HG02623 (cell line): ENCODE data around the gene MTTP.
A peak's percentile ranks its signal among the peaks of the same experiment; 100 is the strongest.
"Not testable (repeated sequence)": the region's sequence is repeated elsewhere in the genome, so short reads cannot be mapped to it uniquely, and the experiment has no call there.

Experiments
- ATAC-seq: cut with Tn5 transposase; IDR thresholded peaks from one replicate; pipeline ENCODE4 v1.9.1; 2021; ENCODE audit warnings: moderate library complexity; ENCODE audit not compliant: unreplicated experiment

MTTP gene

DNA sequence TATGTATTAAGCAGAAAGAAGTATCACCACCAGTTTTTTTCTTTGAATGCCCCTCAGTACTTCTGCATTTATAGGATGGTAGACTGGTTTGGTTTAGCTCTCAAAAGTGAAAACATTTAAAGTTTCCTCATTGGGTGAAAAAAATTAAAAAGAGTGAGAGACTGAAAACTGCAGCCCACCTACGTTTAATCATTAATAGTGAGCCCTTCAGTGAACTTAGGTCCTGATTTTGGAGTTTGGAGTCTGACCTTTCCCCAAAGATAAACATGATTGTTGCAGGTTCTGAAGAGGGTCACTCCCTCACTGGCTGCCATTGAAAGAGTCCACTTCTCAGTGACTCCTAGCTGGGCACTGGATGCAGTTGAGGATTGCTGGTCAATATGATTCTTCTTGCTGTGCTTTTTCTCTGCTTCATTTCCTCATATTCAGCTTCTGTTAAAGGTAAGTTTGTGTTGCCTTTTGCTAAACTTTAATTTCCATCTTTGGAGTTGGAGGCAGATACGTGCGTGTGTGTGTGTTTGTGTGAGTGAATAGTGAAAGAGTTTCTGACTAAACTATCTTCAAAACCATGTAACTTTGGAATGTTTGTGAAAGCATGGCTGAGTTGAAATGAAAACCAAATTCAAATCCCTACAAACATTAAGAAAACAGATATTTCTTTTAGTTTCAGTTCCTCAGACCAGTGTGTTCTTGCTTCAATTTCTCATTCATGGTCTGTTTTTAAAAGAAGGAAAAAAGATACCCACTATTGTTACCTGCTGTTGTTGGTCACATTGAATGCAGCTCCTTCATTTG is at the start of gene MTTP:
Gene MTTP, plus strand, starts transcription at position 295 of the 795 bp plus-strand sequence. Its CDS starts 86 bp downstream, at position 381.
- peak; percentile 87 for ATAC-seq

DNA sequence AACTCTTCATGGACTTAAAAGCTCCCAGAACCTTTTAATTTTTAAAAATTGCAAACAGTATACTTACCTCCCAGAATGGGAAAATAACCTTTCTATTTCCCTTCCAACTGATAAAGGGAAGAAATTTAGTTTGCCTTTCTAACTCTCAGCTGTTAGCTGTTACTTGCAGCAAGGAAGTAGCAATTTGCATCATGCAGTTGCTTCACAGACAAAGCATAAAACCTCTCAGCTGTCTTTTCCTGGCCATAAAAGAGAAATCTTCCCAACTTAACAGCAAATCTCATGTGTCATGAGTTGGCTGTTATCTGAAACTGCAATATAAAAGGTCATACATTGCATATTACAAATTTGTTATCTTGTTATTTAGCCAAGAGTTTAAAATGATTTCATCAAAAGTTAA is 45.4 kb upstream of the MTTP start:
- ATAC-seq, result no peak

DNA sequence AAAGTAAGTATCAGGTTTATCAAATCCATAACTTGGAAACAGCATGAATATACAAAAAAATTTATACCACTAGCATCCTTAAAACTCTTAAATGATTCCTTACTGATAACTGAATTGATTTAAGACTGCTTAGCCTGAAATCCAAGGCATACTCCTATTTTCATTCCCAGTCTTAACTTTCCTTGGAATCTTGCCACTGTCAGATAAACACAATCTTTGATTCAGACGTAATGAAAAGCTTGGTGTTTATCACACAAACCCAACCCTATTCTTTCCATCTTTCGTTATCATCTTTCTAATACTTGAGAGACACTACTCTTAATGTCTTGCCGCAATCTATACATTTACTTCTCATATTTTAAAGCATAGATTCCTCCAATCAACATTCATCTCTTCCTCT is 44.7 kb upstream of the MTTP start:
- ATAC-seq, result no peak

DNA sequence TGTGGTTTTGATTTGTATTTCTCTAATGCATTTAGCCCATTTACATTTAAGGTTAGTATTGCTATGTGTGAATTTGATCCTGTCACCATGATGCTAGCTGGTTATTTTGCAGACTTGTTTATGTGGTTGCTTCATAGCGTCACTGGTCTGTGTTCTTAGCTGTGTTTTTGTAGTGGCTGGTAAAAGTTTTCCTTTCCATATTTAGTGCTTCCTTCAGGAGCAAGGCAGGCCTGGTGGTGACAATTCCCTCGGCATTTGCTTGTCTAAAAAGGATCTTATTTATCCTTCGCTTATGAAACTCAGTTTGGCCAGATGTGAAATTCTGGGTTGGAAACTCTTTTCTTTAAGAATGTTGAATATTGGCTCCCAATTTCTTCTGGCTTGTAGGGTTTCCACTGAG is 39.9 kb upstream of the MTTP start:
- ATAC-seq, result not testable (repeated sequence)

DNA sequence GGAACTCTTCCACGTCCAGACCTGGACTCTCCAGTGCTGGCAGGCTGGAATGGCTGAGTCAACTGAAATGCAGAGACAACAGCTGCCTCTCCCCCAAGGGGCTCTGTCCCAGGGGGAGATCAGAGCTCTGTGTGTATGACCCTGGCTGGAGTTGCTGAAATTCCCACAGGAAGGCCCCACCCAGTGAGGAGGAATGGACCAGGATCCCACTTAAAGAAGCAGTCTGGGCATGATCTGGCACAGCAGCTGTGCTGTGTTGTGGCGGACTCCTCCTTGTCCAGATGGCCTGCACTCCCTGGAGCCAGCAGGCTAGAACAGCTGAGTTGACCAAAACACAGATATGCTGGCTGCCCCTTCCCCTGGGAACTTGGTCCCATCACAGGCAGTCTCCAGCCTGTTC is 38.4 kb upstream of the MTTP start:
- ATAC-seq, result no peak

DNA sequence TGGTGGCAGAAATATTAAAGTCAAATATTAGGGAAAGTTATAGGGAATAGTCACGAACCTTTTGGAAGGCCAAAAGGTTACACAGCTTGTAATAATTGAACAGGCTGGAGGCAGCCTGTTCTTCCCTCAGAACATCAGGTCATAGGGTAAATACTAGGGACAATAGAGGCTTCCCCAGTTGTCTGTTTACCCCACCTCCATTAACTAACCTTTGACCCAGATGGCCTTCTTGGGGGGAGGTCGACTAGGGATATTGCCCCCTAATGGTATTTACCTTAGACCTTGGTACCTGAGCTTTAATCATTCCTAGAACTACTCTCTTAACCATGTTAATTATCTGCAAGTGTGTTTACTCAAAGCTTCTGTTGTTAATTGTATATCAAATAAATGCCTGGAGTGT is 37.8 kb upstream of the MTTP start:
- no peak for ATAC-seq

DNA sequence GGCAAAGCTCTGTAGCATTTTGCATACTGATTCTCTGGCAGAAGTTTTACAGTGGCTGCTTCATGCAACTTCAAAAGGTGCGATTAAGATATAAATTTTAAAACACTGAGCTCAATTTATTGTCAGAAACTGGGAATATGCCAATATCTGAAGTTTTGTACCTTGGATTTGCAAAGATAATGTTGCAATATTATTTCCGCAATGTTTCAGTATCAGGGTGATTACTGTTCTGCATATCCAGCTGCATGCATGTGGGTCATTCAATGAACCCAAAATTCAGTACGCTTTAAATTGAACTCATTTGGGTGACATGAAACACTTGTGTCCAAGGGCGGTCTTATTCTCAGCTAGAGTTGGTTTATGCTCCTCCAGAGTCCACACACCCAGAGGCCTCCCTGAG is 37.0 kb upstream of the MTTP start:
- no peak for ATAC-seq

DNA sequence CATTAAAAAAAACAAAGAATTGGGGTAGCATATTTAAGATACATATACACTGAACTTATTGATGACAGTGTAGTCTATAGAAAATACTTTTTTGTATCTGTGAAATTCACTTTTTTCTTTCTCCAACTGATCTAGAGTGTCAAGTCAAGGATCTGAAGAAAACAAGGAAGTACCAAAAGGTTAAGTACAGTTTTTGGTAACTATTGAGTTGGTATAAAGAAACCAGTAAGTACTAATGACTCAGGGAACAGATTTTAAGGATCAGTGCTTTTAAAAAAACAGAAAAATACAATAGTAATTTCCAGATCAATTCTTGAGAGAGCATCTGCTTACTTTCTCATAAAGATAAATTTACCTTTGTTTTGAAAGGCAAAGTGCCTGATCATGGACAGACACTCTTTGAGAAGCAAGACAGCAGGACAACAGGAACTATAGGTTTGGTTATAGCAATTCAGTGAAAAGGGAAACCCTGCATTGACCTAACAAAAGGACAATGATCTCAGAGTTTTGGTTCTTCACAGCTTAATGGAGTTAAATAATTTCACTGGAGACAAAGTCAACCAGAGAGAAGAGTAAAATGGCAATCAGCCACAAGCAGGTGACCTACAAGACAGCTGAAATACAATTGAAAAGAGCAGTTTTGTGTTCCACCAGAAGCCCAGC is 34.2 kb upstream of the MTTP start:
- no peak for ATAC-seq

DNA sequence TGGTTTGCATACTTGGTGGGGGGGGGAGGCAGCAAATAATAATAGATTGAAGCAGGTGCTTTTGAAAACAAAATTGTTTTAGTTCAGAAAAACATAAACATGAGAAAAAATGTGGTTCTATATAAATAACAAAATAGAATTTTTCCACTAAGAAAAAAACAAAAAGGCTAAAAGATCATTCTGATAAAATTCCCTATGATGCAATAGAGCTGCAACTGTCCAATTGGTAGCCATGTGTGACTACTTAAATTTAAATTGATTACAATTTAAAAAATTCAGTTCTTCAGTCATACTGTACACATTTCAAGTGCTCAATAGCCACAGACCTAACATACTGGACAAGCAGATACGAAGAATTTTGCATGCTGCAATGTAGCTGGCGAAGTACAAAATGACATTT is 21.8 kb upstream of the MTTP start:
- no peak for ATAC-seq

DNA sequence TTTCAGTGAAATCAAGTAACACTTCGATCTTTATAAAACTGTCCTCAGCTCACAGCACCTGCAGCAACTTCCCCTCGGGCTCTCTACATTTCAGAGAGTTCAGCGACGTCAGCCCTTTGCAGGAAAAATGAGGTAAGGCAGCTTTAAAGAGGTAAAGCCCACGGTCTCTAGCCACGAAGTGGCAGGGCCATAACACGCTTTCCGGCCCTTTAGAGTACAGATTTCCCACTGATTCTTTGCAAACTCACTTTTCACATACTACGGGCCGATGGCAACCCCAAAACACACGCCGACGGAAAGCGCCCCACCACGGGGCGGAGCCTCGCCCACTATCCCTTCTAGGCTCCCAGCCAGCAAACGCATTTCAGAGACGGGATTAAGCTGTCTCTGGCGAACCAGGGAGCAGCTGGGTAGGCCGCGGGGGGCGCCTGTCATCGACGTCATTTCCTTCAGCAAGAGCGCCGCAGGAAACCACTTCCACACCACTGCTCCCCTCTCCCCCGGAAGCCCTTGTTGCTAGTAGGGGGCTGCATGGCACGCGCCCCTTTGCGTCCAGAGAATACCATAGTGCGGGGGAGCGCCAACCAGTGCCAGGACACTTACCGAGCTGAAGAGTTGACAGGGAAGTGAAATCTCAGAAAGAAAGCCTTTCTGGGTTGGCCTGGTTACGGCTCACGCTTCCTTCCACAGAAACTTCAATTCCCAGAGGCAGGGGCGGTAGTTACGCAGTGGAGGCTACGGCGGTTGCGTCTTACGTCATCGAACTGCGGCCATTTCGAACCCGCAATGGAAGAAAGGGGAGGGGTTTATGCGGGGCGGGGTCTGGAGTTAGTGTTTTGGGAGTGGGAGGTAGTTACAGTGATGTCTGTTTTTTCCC is 11.1 kb upstream of the MTTP start, which contains the start of gene TRMT10A:
Gene TRMT10A, minus strand, starts transcription at position 730 of the 877 bp plus-strand sequence. CDS start 4,701 bp downstream, outside the sequence.
- peak; percentile 91 for ATAC-seq

DNA sequence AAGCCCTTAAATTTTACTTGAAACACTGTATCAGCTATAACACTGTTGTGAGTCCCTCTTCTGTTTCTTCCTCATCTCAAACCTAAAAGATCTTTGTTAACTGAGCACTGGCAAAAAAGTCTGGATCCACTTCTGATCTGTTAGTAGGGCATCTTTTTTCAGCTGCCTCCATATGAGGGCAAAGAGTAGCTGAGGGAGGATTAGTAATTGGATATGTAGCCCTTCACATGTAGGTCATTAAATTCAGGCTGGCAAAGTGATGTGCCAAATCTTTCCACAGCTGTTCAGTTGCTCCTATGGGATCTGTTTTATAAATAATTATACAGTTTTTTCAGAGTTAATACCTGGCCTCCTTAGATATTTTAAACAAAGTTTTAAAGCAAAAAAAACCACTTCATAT is 9.7 kb upstream of the MTTP start:
- no peak for ATAC-seq

DNA sequence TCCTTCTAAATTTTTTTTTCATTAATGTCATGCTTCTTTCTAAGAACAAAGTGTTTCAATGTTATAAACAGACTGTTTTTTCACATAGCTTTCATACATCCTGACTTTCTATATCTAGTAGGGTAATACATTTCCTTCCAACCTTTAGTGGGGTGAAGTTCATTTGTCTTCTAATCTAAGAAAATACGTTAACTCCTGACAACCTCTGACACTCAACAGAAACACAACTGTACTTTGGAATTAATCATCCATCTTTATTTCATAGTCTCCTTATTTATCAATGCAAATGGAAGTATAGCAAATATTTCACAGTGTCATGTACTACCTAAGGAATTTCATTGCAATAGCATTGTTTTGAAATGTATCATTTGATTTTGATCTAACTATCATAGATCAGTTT is 2.7 kb upstream of the MTTP start:
- ATAC-seq, result no peak

DNA sequence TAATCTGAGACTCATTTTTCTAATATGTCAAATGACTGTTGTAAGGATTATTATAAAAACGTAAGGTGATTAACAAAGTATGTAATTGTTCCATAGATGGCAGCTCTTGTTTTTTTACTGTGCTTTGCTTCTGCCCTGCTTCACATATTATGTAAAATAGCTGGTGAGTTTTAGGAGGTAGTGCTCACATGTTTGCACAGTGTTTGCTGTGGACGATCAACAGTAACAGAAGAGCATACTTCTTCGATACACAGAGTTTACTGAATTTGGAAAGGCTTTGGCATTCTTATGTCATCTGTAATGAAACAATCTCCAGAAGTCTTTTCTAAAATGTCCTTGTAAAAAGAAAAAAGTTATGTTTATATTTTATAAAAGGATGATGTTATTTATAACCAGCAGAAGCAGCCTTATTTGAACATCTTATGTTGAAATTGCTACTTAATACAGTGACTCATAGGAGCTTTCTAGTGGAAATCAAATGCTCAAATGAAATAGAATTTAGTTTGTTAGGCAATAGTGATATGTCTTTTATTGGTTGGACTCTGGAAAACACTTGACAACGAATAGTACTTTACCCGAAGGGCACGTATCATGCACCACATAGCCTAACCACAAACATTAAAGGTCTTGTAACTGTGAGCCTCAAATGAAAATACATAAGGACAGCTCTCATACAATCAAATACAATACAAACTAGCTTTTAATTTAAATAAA is 1.9 kb upstream of the MTTP start:
- ATAC-seq, result no peak

DNA sequence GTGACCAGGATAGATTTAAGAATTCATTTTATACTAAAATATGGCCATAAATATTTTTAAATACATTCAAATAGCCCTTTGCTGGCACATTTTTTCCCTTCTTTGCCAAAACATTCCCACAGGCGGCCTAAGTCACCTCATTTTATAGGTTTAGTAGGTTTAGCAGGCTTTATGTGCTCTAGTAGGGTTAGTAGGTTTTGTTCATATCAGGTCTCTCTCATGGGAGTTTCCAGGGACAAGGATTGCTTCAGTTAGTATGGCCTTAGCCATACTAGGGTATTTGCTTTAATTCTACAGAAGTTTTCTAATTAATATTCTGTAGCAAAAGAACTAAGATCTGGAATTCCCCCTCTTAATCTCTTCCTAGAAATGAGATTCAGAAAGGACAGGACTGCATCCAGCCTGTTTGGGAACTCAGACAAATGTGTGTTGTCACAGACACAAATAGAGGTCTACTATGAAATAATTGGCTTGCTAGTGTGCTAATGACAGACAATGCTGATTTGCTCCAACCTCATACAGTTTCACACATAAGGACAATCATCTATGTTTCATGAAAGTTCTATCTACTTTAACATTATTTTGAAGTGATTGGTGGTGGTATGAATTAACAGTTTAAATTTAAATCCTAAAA is 772 bp upstream of the MTTP start:
- no peak for ATAC-seq

DNA sequence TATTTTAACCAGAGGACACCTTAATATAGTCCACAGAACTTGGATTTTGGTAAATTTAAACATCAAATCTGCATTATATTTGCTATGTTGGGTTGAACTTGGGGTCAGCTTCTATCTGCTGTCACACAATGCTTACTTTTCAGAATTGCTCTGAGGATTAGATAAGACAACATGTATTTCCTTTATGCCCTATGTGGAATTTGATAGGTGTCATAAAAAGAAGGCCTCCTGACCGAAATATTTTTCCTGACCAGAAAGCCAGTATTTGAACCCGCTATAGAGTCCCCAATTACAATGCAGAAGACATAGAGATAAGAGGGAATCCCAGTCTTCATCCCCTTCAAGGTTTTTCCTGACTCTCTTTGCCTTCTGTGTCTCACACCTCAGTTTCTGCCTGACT is 4.1 kb downstream of the MTTP start:
- no peak for ATAC-seq

DNA sequence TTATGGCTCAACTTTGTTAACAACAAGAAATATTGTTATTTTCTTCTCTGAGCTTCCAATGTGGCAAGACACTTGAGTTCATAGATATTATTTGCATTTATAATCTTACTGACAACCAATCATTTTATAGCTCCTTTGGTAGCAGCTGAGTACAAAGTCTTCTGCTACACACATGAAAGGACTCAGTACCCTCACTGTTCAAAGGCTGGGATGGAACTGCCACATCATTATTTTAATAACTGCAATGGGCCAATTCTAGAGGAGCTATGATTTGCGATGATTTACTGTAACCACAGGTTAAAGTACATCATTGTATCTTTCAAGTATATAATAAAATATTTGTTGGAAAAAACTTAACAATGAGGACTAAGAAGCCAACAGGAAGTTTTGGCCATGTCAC is 10.9 kb downstream of the MTTP start:
- ATAC-seq, result no peak

DNA sequence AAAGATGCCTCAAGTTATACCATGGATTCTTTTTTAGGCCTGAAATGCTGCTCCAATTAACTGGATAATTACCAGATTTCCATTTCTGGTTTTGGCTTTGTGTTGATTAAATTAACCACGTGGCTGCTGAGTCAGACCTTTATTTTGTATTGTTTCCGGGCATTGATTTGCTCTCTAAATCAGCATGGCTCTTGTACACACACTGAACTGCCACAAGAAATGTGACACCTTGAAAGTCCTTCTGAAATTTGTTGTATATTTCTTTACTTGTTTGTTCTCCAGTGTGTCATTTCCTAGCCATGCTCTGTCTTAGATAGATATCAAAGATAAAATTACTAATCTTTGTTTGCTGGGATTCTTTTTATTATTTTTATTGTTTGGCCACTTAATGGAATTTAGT is 11.7 kb downstream of the MTTP start:
- ATAC-seq, result no peak

DNA sequence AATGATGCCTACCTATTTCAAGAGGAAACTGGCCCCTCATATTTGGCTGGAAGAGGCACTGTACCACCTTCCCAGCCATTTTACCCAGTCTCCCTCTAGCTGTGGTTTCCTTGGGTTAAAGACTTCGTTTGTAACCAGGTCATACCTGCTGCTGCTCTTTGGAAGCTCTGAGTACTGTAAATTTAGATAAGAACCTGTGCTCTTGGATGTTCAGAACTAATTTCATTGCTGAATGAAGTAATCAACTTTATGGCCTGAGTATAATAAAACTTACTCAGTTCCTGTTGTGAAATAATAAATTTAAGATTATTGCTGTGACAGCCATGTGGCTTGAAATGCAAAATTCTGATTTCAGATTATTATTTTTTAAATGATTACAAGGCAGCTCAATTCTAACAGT is 12.2 kb downstream of the MTTP start:
- no peak for ATAC-seq

DNA sequence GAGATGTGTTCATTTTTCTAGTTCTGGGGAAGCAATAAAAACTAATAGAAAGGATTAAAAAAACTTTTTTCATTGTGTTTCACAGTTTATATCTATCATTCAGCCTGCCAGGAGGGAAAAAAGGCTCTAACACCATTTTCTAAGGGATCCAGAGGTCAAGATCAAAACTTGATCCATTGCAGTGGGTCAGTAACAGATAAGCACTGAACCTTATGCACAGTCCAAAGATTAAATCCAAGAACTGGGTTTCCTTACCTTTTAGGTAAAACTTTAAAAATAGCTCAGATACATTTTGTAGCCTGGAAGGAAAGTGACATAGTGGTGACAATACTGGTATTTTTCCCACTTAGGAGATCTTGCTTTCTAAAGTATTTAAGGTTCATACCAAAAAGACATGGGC is 12.7 kb downstream of the MTTP start:
- ATAC-seq, result no peak

DNA sequence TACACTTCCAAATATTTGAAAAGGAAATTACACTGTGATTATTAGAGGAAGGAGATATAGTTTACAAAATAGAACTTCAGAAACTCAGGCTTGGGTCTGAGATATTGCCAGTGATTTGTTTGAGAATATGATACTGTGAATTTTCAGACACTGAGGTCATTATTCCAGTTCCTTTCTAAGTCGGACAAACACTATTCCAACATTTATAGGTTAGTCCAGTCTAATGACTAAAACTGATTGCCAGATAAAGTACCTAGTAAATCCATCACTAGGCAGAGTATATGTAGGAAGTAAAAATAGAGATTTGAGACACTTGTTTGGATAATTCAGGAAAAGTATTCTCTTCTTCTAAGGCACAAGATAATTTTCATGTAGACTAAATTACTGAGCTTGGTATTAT is 13.2 kb downstream of the MTTP start:
- no peak for ATAC-seq
